Ovary (tissue), 3 donors: ENCODE results near the gene MYB.

Source experiments
- CTCF ChIP-seq, 3 donors: fragments of 450-650 bp in 2 of 3; fragments of 200-600 bp in 1 of 3; IDR thresholded peaks; one replicate each; pipeline versions ENCODE4 v1.5.1 to v1.8.0; 2016 to 2022; ENCODE audit warnings: antibody characterized with exemption in 3 of 3, mild to moderate bottlenecking in 1 of 3
- EP300 ChIP-seq: sonication (generic); formaldehyde crosslinking; IDR thresholded peaks from one replicate; pipeline ENCODE4 v1.6.1; 2017; ENCODE audit warnings: antibody characterized with exemption
- donor health status: DM: no; HTN: no; CAD: no.

- TF ChIP-seq CTCF (IDR thresholded peaks at IDR 0.05) (no peak), EP300 (no peak)
Observed at GRCh38 chr6:135162678-135163439, 18.2 kb upstream of the MYB start.
